T-cell (primary cell): ENCODE measurements around the gene WWC1. TPM values are rescaled to one million over a fixed set of nuclear protein-coding genes. Genes with fewer than 3 reads are reported as not detected.

Experiments
- ATAC-seq, 4 experiments: fragments of 200-7000 bp in 3 of 4; fragments of 150-1000 bp in 1 of 4; cut with Tn5 transposase; replicated peaks in 1 of 4; 1 replicate in 3 of 4; 2 replicates in 1 of 4; pipeline ENCODE4 v1.10.0; 2021; ENCODE audit warnings: moderate library complexity in 3 of 4, mild to moderate bottlenecking in 2 of 4, moderate number of reproducible peaks in 1 of 4
- CTCF ChIA-PET, 2 donors: fragments of 300-600 bp; sonication (Branson Sonifier 250); formaldehyde crosslinking; loops; one replicate each; lab custom pipeline; 2022; ENCODE audit warnings: antibody characterized with exemption in 2 of 2; lab: Charles Lee
- POLR2A ChIA-PET, 2 donors: fragments of 300-600 bp; sonication (Branson Sonifier 250); formaldehyde crosslinking; loops; one replicate each; lab custom pipeline; 2022; ENCODE audit warnings: antibody characterized with exemption in 2 of 2; lab: Charles Lee
- DNase-seq, 35 experiments: peaks; one replicate each; pipeline versions ENCODE4 v3.0.0 to v3.0.0-alpha.2; 2013 to 2023
- H3K27ac ChIP-seq: one replicate; pipeline ENCODE4 v1.5.1; 2013; ENCODE audit warnings: low read length
- H3K27me3 ChIP-seq, 2 experiments: replicated peaks in 1 of 2; 1 replicate in 1 of 2; 2 replicates in 1 of 2; pipeline versions ENCODE4 v1.6.1 to v1.7.0; 2013; ENCODE audit warnings: low read length in 1 of 2, mixed read lengths in 1 of 2; ENCODE audit not compliant: control insufficient read depth in 2 of 2, insufficient read depth in 2 of 2; ENCODE audit errors: extremely low read depth in 1 of 2
- H3K36me3 ChIP-seq, 2 donors: 1 replicate in 1 of 2; 2 replicates in 1 of 2; pipeline versions ENCODE4 v1.6.1 to v1.7.0; 2013; ENCODE audit warnings: low read length in 1 of 2; ENCODE audit not compliant: control insufficient read depth in 2 of 2, insufficient read depth in 1 of 2; ENCODE audit errors: extremely low read depth in 1 of 2
- H3K4me1 ChIP-seq, 2 experiments: 1 replicate in 1 of 2; 2 replicates in 1 of 2; pipeline versions ENCODE4 v1.6.1 to v1.7.0; 2013; ENCODE audit warnings: low read length in 2 of 2, mixed read lengths in 1 of 2; ENCODE audit not compliant: insufficient read depth in 2 of 2, control insufficient read depth in 1 of 2; ENCODE audit errors: extremely low read depth in 1 of 2
- H3K4me3 ChIP-seq, 2 donors: 1 replicate in 1 of 2; 2 replicates in 1 of 2; pipeline versions ENCODE4 v1.5.1 to v1.7.0; 2013; ENCODE audit warnings: mild to moderate bottlenecking in 2 of 2, low read length in 1 of 2, moderate library complexity in 1 of 2; ENCODE audit not compliant: control insufficient read depth in 1 of 2; ENCODE audit errors: extremely low read depth in 1 of 2
- H3K9me3 ChIP-seq: 2 replicates; pipeline ENCODE4 v1.7.0; 2013
- H3K27ac Mint-ChIP-seq, 2 donors: one replicate each; pipeline ENCODE4 v1.8.0; 2020 to 2021; ENCODE audit warnings: mild to moderate bottlenecking in 2 of 2, mixed read lengths in 2 of 2
- H3K27me3 Mint-ChIP-seq, 2 donors: one replicate each; pipeline ENCODE4 v1.8.0; 2021 to 2022; ENCODE audit warnings: mixed read lengths in 2 of 2
- H3K36me3 Mint-ChIP-seq: one replicate; pipeline ENCODE4 v1.8.0; 2021; ENCODE audit warnings: mixed read lengths
- H3K4me1 Mint-ChIP-seq, 3 donors: one replicate each; pipeline ENCODE4 v1.8.0; 2020 to 2022; ENCODE audit warnings: mixed read lengths in 3 of 3, mild to moderate bottlenecking in 1 of 3
- H3K4me3 Mint-ChIP-seq, 3 donors: one replicate each; pipeline ENCODE4 v1.8.0; 2020 to 2022; ENCODE audit warnings: mild to moderate bottlenecking in 3 of 3, mixed read lengths in 3 of 3, moderate library complexity in 3 of 3
- H3K9me3 Mint-ChIP-seq, 3 donors: one replicate each; pipeline ENCODE4 v1.8.0; 2020 to 2022; ENCODE audit warnings: mixed read lengths in 3 of 3
- WGBS: methylation state at CpG from one replicate; pipeline ENCODE4 v1.1.5; 2013; ENCODE audit warnings: missing lambda C conversion rate; ENCODE audit not compliant: insufficient coverage; 5-methylcytosine and 5-hydroxymethylcytosine counted together
- total RNA-seq, 35 experiments: library from RNA in 6 of 35; stranded (reverse) in 6 of 35; fragments of 120-200 nt in 1 of 35; gene quantifications; one replicate each; pipeline versions ENCODE4 v1.2.1 to v1.2.4 and lab custom pipeline; 2013 to 2026

WWC1 gene
- total RNA-seq, 5 donors from 2014 or later (not counting 1 experiment from before 2014, with no cell fraction given): 0.83 to 2.0 (median 1.6) TPM

DNA sequence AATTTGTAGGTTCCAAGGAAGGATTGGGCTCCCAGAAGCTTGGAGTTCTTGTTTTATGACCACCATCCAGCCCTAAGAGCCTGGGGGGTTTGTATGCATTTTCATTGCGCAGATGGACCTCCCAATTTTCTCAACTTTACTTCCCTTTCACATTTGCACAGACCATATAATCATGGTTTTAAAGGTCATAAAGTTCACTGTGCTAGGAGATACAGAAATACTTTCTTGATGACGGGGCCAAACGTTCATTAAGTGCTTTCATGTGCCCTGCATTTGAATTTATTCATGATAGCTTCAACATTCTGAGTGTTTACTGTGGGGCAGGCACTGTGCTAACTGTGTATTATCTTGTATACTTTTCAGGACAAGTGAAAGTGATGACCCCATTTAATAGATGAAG lies 51.5 kb downstream of the WWC1 start:
- Histone ChIP-seq H3K36me3 (no peaks in the 10 kb centered on the region), H3K9me3 (no peaks in the 10 kb centered on the region), H3K4me3 (no peak overlapping the region), H3K27me3 (peaks cover 0 to 7% of the 10 kb centered on the region in 2 experiments), H3K27ac (no peak overlapping the region), H3K4me1 (no peaks in the 10 kb centered on the region)
- CTCF ChIA-PET: interaction anchor here in 1 of 2 donors (1.0 kb wide), 1 partner anchor 15 kb away, joined by 3 read pairs; no protein-coding TSS in a partner anchor
- no peak overlapping the region for H3K4me3 Mint-ChIP-seq
- POLR2A ChIA-PET: no interaction called here
- 68% methylated on average over 2 of the region's 3 CpGs for WGBS
- H3K9me3 Mint-ChIP-seq: peaks cover 0 to 6% (median 5%) of the 10 kb centered on the region in 3 donors
- no peak for ATAC-seq
- DNase-seq: no peak
- H3K27ac Mint-ChIP-seq: no peak overlapping the region
- H3K36me3 Mint-ChIP-seq: no peaks in the 10 kb centered on the region
- H3K4me1 Mint-ChIP-seq: no peaks in the 10 kb centered on the region
- peaks cover 0 to 22% of the 10 kb centered on the region in 2 donors for H3K27me3 Mint-ChIP-seq

DNA sequence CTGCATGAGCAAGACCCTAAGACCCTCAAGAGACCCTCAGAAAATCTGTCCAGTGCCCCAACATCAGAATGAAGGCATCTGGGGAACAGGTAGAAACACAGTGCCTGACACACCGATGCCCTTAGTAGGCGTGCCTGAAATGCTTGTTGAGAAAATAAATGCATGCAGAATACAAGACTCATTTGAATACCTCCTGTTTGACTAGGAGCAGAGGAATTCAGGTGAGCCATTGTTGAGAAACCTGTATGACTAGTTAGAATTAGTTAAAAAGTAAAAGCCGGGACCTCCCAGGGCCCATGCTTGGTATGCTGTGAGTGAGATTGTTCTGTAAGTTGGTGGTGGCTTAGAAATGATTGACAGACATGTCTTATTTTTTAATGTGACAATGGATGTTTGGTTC lies 55.0 kb downstream of the WWC1 start:
- WGBS: 80% methylated on average over 3 of the region's 3 CpGs
- Histone ChIP-seq H3K36me3 (no peaks in the 10 kb centered on the region), H3K27ac (no peak overlapping the region), H3K9me3 (no peaks in the 10 kb centered on the region), H3K27me3 (peaks cover 0 to 17% of the 10 kb centered on the region in 2 experiments), H3K4me1 (no peaks in the 10 kb centered on the region), H3K4me3 (no peak overlapping the region)
- no peak for ATAC-seq
- Mint-ChIP-seq H3K36me3 (no peaks in the 10 kb centered on the region), H3K4me3 (no peak overlapping the region), H3K27ac (no peak overlapping the region), H3K27me3 (peaks cover 3 to 19% of the 10 kb centered on the region in 2 donors), H3K9me3 (no peaks in the 10 kb centered on the region), H3K4me1 (no peaks in the 10 kb centered on the region)
- CTCF ChIA-PET: no interaction called here
- no peak for DNase-seq
- POLR2A ChIA-PET: no interaction called here

DNA sequence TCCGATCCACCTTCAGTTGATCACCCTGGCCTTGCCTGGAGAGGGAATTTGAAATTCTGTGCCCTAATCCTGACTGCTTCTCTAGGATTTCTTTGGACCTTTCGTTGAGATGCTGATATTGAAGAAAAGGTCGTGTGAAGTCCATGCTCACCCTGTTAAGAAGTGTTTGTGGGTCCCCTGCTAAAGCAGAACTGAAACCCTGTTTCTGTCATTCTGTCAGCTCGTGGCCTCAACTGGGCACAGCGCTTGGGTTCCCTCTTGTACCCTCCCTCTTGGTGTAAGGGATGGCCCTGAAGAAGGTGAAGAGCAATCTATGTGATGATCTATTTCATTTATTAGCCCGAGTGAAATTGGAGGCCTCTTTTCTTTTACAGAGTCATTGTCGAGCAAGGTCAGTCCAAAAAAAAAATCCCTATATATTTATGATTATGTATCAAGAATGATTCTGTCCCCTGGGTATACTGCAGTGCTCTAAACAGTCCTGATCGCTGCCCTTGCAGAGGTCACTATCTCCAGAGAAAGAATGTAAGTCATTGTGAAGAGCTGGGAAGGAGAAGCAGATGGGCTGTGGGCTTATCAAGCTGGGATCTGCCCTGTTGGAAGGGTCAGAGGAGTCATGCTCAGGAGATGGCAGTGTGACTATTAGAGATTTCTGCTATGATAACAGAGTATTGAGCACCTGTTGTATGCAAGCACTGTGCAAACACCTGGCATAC lies 56.1 kb downstream of the WWC1 start:
- peaks cover 0 to 13% of the 10 kb centered on the region in 2 experiments for H3K27me3 ChIP-seq
- no peaks in the 10 kb centered on the region for H3K36me3 ChIP-seq
- H3K4me3 ChIP-seq: no peak overlapping the region
- Mint-ChIP-seq H3K4me1 (no peaks in the 10 kb centered on the region), H3K9me3 (no peaks in the 10 kb centered on the region), H3K27ac (no peak overlapping the region), H3K4me3 (no peak overlapping the region), H3K27me3 (peaks cover 3 to 14% of the 10 kb centered on the region in 2 donors), H3K36me3 (no peaks in the 10 kb centered on the region)
- H3K4me1 ChIP-seq: no peaks in the 10 kb centered on the region
- DNase-seq (no peak), ATAC-seq (no peak)
- 76% methylated on average over 2 of the region's 8 CpGs for WGBS
- ChIA-PET POLR2A (no interaction called here), CTCF (no interaction called here)
- no peak overlapping the region for H3K27ac ChIP-seq
- no peaks in the 10 kb centered on the region for H3K9me3 ChIP-seq

DNA sequence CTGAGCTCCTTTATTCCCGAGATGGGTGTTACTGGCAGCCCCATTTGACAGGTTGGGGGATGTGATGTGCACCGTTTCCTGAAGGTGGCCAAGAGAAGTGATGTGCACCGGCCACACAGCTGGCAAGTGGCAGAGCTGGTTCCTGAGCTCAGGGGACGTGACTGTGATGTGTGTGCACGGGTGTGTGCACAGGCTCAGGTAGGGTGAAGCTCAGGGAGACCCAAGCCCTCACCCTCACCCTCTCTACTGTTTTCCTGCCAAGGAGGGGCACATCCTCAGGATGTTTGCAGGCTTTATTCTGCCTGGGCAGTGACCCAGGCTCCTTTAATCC lies 56.6 kb downstream of the WWC1 start:
- CTCF ChIA-PET: no interaction called here
- Mint-ChIP-seq H3K4me1 (no peaks in the 10 kb centered on the region), H3K4me3 (no peak overlapping the region), H3K27me3 (peaks cover 3 to 14% of the 10 kb centered on the region in 2 donors), H3K9me3 (no peaks in the 10 kb centered on the region), H3K36me3 (no peaks in the 10 kb centered on the region), H3K27ac (no peak overlapping the region)
- Histone ChIP-seq H3K9me3 (no peaks in the 10 kb centered on the region), H3K4me1 (no peaks in the 10 kb centered on the region), H3K4me3 (no peak overlapping the region), H3K36me3 (no peaks in the 10 kb centered on the region), H3K27ac (no peak overlapping the region), H3K27me3 (peaks cover 0 to 13% of the 10 kb centered on the region in 2 experiments)
- ATAC-seq: no peak
- no peak for DNase-seq
- POLR2A ChIA-PET: no interaction called here
- WGBS: 43% methylated on average over 1 of the region's 5 CpGs

DNA sequence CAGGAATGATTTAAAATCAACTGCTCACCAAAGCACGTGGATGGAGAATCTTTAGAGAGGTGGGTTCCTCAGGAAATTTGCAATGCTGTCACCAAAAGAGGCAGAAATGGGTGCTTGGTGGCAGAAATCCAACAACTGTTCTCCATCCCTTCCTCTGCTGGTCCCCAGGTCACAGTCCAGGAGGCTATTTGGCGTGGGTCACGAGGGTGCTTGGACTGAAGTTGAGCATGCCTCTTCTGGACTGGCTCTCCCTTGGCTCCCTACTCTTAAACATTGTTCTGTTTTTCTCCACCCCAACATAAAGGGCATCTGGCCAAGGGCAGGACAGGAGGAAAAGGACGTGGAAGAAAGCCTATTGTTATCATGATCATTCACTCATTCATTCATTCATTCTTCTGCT lies 58.9 kb downstream of the WWC1 start:
- no peak for DNase-seq
- Mint-ChIP-seq H3K9me3 (no peaks in the 10 kb centered on the region), H3K36me3 (no peaks in the 10 kb centered on the region), H3K27me3 (peaks cover 3 to 14% of the 10 kb centered on the region in 2 donors), H3K4me3 (no peak overlapping the region), H3K27ac (no peak overlapping the region), H3K4me1 (no peaks in the 10 kb centered on the region)
- no peak for ATAC-seq
- no peak overlapping the region for H3K27ac ChIP-seq
- no CpG with 5 or more reads among the region's 4 CpGs for WGBS
- no peaks in the 10 kb centered on the region for H3K36me3 ChIP-seq
- H3K9me3 ChIP-seq: no peaks in the 10 kb centered on the region
- H3K4me3 ChIP-seq: no peak overlapping the region
- no peaks in the 10 kb centered on the region for H3K4me1 ChIP-seq
- peaks cover 0 to 13% of the 10 kb centered on the region in 2 experiments for H3K27me3 ChIP-seq
- ChIA-PET CTCF (no interaction called here), POLR2A (no interaction called here)

DNA sequence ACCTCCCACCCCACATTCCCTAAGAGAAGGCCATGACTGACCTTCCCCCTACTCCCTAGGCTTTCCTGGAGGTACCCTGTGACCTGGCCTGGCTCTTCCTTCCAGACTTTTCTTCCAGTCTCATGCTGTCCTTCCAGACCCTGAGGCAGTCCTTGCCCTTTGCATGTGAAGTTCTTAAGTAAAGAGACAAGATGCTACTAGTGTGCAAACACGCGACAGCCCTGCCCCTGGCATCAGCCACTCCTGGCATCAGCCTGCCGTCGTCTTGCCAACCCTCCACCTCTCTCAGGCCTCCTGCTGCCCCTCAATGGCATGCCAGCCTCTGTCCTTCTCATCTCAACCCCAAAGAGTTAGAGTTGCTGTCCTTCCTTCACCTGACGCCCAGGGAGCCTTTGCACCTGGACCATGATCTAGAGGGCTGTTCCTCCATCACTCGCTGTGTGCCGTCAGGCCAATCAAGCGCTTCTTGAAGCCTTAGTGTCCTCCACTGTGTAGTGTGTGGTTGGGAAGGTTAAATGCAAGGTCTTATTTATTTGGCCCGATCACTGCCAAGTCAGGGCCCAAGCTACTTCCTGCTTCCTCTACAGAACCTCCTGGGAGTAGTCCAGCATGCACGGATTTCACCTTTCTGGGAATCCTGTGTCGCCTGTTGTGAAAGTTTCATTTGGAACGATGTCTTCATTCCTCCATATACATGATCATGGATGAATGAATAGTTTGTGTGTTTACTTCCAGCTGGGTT lies 61.9 kb downstream of the WWC1 start:
- Histone ChIP-seq H3K27me3 (peaks cover 0 to 6% of the 10 kb centered on the region in 2 experiments), H3K4me1 (no peaks in the 10 kb centered on the region), H3K4me3 (no peak overlapping the region), H3K36me3 (no peaks in the 10 kb centered on the region), H3K27ac (no peak overlapping the region), H3K9me3 (no peaks in the 10 kb centered on the region)
- Mint-ChIP-seq H3K27me3 (peaks cover 3 to 9% of the 10 kb centered on the region in 2 donors), H3K4me1 (no peaks in the 10 kb centered on the region), H3K9me3 (no peaks in the 10 kb centered on the region), H3K4me3 (no peak overlapping the region), H3K36me3 (no peaks in the 10 kb centered on the region), H3K27ac (no peak overlapping the region)
- ChIA-PET CTCF (no interaction called here), POLR2A (no interaction called here)
- ATAC-seq (no peak), DNase-seq (no peak)
- WGBS: 94% methylated on average over 7 of the region's 12 CpGs
